GM08714 (cell line): Measurements from ENCODE around the gene ATP6V1B1.

Experiments
- H3K4me3 ChIP-seq: fragments of 200-500 bp; sonication (Bioruptor generic); 2 replicates; pipeline ENCODE4 v1.5.1; 2014; ENCODE audit warnings: mild to moderate bottlenecking, low read length, inconsistent platforms
- ZNF274 ChIP-seq: IDR thresholded peaks from 2 replicates; pipeline ENCODE4 v1.6.1; 2012; ENCODE audit warnings: mild to moderate bottlenecking, low read depth, low read length

ATP6V1B1 gene

GRCh38 chr2:70905443-70906421 is 30.0 kb upstream of the ATP6V1B1 start:
- H3K4me3 ChIP-seq: no peak overlapping the region
- TF ChIP-seq ZNF274: no peak

GRCh38 chr2:70906439-70907005 is 29.2 kb upstream of the ATP6V1B1 start:
- TF ChIP-seq ZNF274: no peak
- no peak overlapping the region for H3K4me3 ChIP-seq

- no peak for TF ChIP-seq ZNF274
- no peak overlapping the region for H3K4me3 ChIP-seq
These were observed 28.3 kb upstream of the ATP6V1B1 start for GRCh38 chr2:70907130-70908057.

- TF ChIP-seq ZNF274: no peak
- no peak overlapping the region for H3K4me3 ChIP-seq
These were observed 19.4 kb upstream of the ATP6V1B1 start for GRCh38 chr2:70916291-70916690.

GRCh38 chr2:70918016-70918415 is 17.7 kb upstream of the ATP6V1B1 start:
- no peak overlapping the region for H3K4me3 ChIP-seq
- no peak for TF ChIP-seq ZNF274

GRCh38 chr2:70919672-70920366 is 15.9 kb upstream of the ATP6V1B1 start:
- no peak for TF ChIP-seq ZNF274
- no peak overlapping the region for H3K4me3 ChIP-seq

GRCh38 chr2:70920367-70920715 is 15.4 kb upstream of the ATP6V1B1 start:
- no peak overlapping the region for H3K4me3 ChIP-seq
- no peak for TF ChIP-seq ZNF274

GRCh38 chr2:70921031-70921430 is 14.7 kb upstream of the ATP6V1B1 start:
- TF ChIP-seq ZNF274: no peak
- H3K4me3 ChIP-seq: no peak overlapping the region

- TF ChIP-seq ZNF274: no peak
- H3K4me3 ChIP-seq: no peak overlapping the region
These were observed 13.9 kb upstream of the ATP6V1B1 start for GRCh38 chr2:70921839-70922234.

GRCh38 chr2:70922235-70923234 is 13.2 kb upstream of the ATP6V1B1 start:
- no peak overlapping the region for H3K4me3 ChIP-seq
- no peak for TF ChIP-seq ZNF274

GRCh38 chr2:70923378-70924015 is 12.2 kb upstream of the ATP6V1B1 start:
- no peak for TF ChIP-seq ZNF274
- H3K4me3 ChIP-seq: no peak overlapping the region

GRCh38 chr2:70926042-70926441 is 9.7 kb upstream of the ATP6V1B1 start:
- no peak overlapping the region for H3K4me3 ChIP-seq
- TF ChIP-seq ZNF274: no peak

GRCh38 chr2:70927138-70927537 is 8.6 kb upstream of the ATP6V1B1 start:
- TF ChIP-seq ZNF274: no peak

More at GRCh38 chr2:70927138-70927537, 8.6 kb upstream of the ATP6V1B1 start:
- no peak overlapping the region for H3K4me3 ChIP-seq
